HUES64 (cell line): Measurements from ENCODE around the gene MOB3C.

ENCODE experiments used
- H3K27ac ChIP-seq: 2 replicates; pipeline ENCODE4 v1.7.0; 2013; ENCODE audit warnings: low read depth, low read length, inconsistent platforms
- H3K27me3 ChIP-seq: 2 replicates; pipeline ENCODE4 v1.6.1; 2013; ENCODE audit warnings: mild to moderate bottlenecking, low read length; ENCODE audit not compliant: insufficient read depth
- H3K36me3 ChIP-seq: 2 replicates; pipeline ENCODE4 v1.6.1; 2013; ENCODE audit warnings: mild to moderate bottlenecking, low read length; ENCODE audit not compliant: insufficient read depth
- H3K4me1 ChIP-seq: 2 replicates; pipeline ENCODE4 v1.6.1; 2013; ENCODE audit warnings: mild to moderate bottlenecking, low read length, moderate library complexity; ENCODE audit not compliant: insufficient read depth
- H3K4me3 ChIP-seq: 2 replicates; pipeline ENCODE4 v1.5.1; 2013; ENCODE audit warnings: mild to moderate bottlenecking, low read length, moderate library complexity
- H3K9ac ChIP-seq: 2 replicates; pipeline ENCODE4 v1.6.1; 2013; ENCODE audit warnings: mild to moderate bottlenecking, low read depth, low read length
- H3K9me3 ChIP-seq: 2 replicates; pipeline ENCODE4 v1.6.1; 2013; ENCODE audit warnings: low read depth, low read length; ENCODE audit not compliant: insufficient read depth
- WGBS: fragments of 150-250, 120-280 bp; methylation state at CpG from one replicate; pipeline ENCODE4 v1.1.7; 2013; ENCODE audit warnings: missing lambda C conversion rate; 5-methylcytosine and 5-hydroxymethylcytosine counted together

The MOB3C gene

GRCh38 chr1:46617108-46617800, 643 bp upstream of the MOB3C start:
- WGBS: 60% methylated on average over 7 of the region's 10 CpGs
- peaks cover 20% of the 10 kb centered on the region for H3K4me1 ChIP-seq
- H3K4me3 ChIP-seq: peak overlapping the region; percentile 66
- no peaks in the 10 kb centered on the region for H3K9me3 ChIP-seq
- peak overlapping the region; percentile 42; the same call in 1 of the 2 replicates for H3K9ac ChIP-seq
- peaks cover 24% of the 10 kb centered on the region for H3K27me3 ChIP-seq
- H3K36me3 ChIP-seq: no peaks in the 10 kb centered on the region
- no peak overlapping the region for H3K27ac ChIP-seq

GRCh38 chr1:46615735-46616134, 876 bp downstream of the MOB3C start:
- H3K27ac ChIP-seq: no peak overlapping the region
- 91% methylated on average over 3 of the region's 3 CpGs for WGBS
- H3K4me1 ChIP-seq: peaks cover 24% of the 10 kb centered on the region
- no peaks in the 10 kb centered on the region for H3K9me3 ChIP-seq
- peak overlapping the region; percentile 66 for H3K4me3 ChIP-seq
- H3K27me3 ChIP-seq: peaks cover 24% of the 10 kb centered on the region
- no peaks in the 10 kb centered on the region for H3K36me3 ChIP-seq
- H3K9ac ChIP-seq: no peak overlapping the region

- peaks cover 24% of the 10 kb centered on the region for H3K27me3 ChIP-seq
- no peak overlapping the region for H3K27ac ChIP-seq
- no peak overlapping the region for H3K9ac ChIP-seq
- no peaks in the 10 kb centered on the region for H3K9me3 ChIP-seq
- WGBS: 86% methylated on average over 2 of the region's 2 CpGs
- no peaks in the 10 kb centered on the region for H3K36me3 ChIP-seq
- peaks cover 24% of the 10 kb centered on the region for H3K4me1 ChIP-seq
- H3K4me3 ChIP-seq: no peak overlapping the region
Observed at GRCh38 chr1:46615088-46615487, 1.5 kb downstream of the MOB3C start.

- WGBS: 73% methylated on average over 2 of the region's 2 CpGs
- peaks cover 24% of the 10 kb centered on the region for H3K27me3 ChIP-seq
- peaks cover 24% of the 10 kb centered on the region for H3K4me1 ChIP-seq
- H3K27ac ChIP-seq: no peak overlapping the region
- no peak overlapping the region for H3K9ac ChIP-seq
- H3K36me3 ChIP-seq: no peaks in the 10 kb centered on the region
- no peak overlapping the region for H3K4me3 ChIP-seq
- no peaks in the 10 kb centered on the region for H3K9me3 ChIP-seq
Observed at GRCh38 chr1:46614604-46614984, 2.0 kb downstream of the MOB3C start.

GRCh38 chr1:46613661-46614603, 2.7 kb downstream of the MOB3C start:
- Histone ChIP-seq H3K27me3 (peaks cover 20% of the 10 kb centered on the region), H3K27ac (peak overlapping the region; percentile 22; the same call in 1 of the 2 replicates), H3K9ac (no peak overlapping the region), H3K36me3 (no peaks in the 10 kb centered on the region), H3K4me3 (no peak overlapping the region), H3K9me3 (no peaks in the 10 kb centered on the region), H3K4me1 (peaks cover 24% of the 10 kb centered on the region)
- WGBS: 7% methylated on average over 14 of the region's 16 CpGs

GRCh38 chr1:46612937-46613660, 3.5 kb downstream of the MOB3C start:
- peak overlapping the region; percentile 22; the same call in 1 of the 2 replicates for H3K27ac ChIP-seq
- 93% methylated on average over 38 of the region's 38 CpGs for WGBS

GRCh38 chr1:46611691-46612221, 4.9 kb downstream of the MOB3C start:
- Histone ChIP-seq H3K9ac (no peak overlapping the region), H3K4me1 (peaks cover 21% of the 10 kb centered on the region), H3K36me3 (peaks cover 3% of the 10 kb centered on the region; the same call in 1 of the 2 replicates), H3K9me3 (no peaks in the 10 kb centered on the region), H3K27ac (no peak overlapping the region), H3K27me3 (no peaks in the 10 kb centered on the region), H3K4me3 (no peak overlapping the region)
- WGBS: 65% methylated on average over 7 of the region's 7 CpGs

More at GRCh38 chr1:46612937-46613660, 3.5 kb downstream of the MOB3C start:
- no peaks in the 10 kb centered on the region for H3K9me3 ChIP-seq
- H3K27me3 ChIP-seq: peaks cover 13% of the 10 kb centered on the region
- peaks cover 3% of the 10 kb centered on the region; the same call in 1 of the 2 replicates for H3K36me3 ChIP-seq
- H3K4me3 ChIP-seq: no peak overlapping the region
- peaks cover 24% of the 10 kb centered on the region for H3K4me1 ChIP-seq
- H3K9ac ChIP-seq: no peak overlapping the region

GRCh38 chr1:46607345-46608130, 9.1 kb downstream of the MOB3C start:
- H3K9me3 ChIP-seq: no peaks in the 10 kb centered on the region
- H3K4me3 ChIP-seq: no peak overlapping the region
- peaks cover 3% of the 10 kb centered on the region; the same call in 1 of the 2 replicates for H3K36me3 ChIP-seq
- WGBS: 95% methylated on average over 7 of the region's 7 CpGs
- peaks cover 17% of the 10 kb centered on the region for H3K4me1 ChIP-seq
- H3K27ac ChIP-seq: no peak overlapping the region
- no peak overlapping the region for H3K9ac ChIP-seq
- H3K27me3 ChIP-seq: no peaks in the 10 kb centered on the region

GRCh38 chr1:46606255-46606965, 10.2 kb downstream of the MOB3C start:
- peaks cover 3% of the 10 kb centered on the region; the same call in 1 of the 2 replicates for H3K36me3 ChIP-seq
- H3K9me3 ChIP-seq: no peaks in the 10 kb centered on the region
- no peak overlapping the region for H3K4me3 ChIP-seq
- no peak overlapping the region for H3K27ac ChIP-seq
- no peaks in the 10 kb centered on the region for H3K27me3 ChIP-seq
- 89% methylated on average over 2 of the region's 2 CpGs for WGBS
- peaks cover 15% of the 10 kb centered on the region for H3K4me1 ChIP-seq
- H3K9ac ChIP-seq: no peak overlapping the region
